Calu3 (cell line): ENCODE measurements around the gene IL17RC. TPM values are rescaled to one million over a fixed set of nuclear protein-coding genes. Genes with fewer than 3 reads are reported as not detected.
"Not testable (repeated sequence)": the region's sequence is repeated elsewhere in the genome, so short reads cannot be mapped to it uniquely, and the experiment has no call there.

Experiments
- BruUV-seq: library from RNA; stranded (reverse); fragments of 400-500 nt; replicated peaks from 2 replicates; lab custom pipeline; 2021; lab: Mats Ljungman, UMichigan
- CTCF ChIA-PET: fragments of 300-600 bp; sonication (Branson Sonifier 250); formaldehyde crosslinking; loops from one replicate; lab custom pipeline; 2022; ENCODE audit warnings: antibody characterized with exemption; lab: Charles Lee
- DNase-seq: peaks from one replicate; pipeline ENCODE4 v3.0.0; 2022
- H3K27ac Mint-ChIP-seq: one replicate; pipeline ENCODE4 v1.8.0; 2022; ENCODE audit warnings: mixed read lengths; ENCODE audit not compliant: unreplicated experiment
- H3K27me3 Mint-ChIP-seq: one replicate; pipeline ENCODE4 v1.8.0; 2022; ENCODE audit warnings: mixed read lengths; ENCODE audit not compliant: unreplicated experiment
- H3K36me3 Mint-ChIP-seq: one replicate; pipeline ENCODE4 v1.8.0; 2022; ENCODE audit warnings: mild to moderate bottlenecking, moderate library complexity, mixed read lengths; ENCODE audit not compliant: insufficient read depth, unreplicated experiment
- H3K4me1 Mint-ChIP-seq: one replicate; pipeline ENCODE4 v1.8.0; 2022; ENCODE audit warnings: mild to moderate bottlenecking, low read depth, mixed read lengths; ENCODE audit not compliant: unreplicated experiment
- H3K4me3 Mint-ChIP-seq: one replicate; pipeline ENCODE4 v1.8.0; 2022; ENCODE audit warnings: mild to moderate bottlenecking, low read depth, moderate library complexity, mixed read lengths; ENCODE audit not compliant: unreplicated experiment
- H3K9me3 Mint-ChIP-seq: one replicate; pipeline ENCODE4 v1.8.0; 2022; ENCODE audit warnings: low read depth, mixed read lengths; ENCODE audit not compliant: unreplicated experiment
- CTCF ChIP-seq: fragments of 200-600 bp; IDR thresholded peaks from one replicate; pipeline ENCODE4 v1.8.0; 2022; ENCODE audit warnings: antibody characterized with exemption; ENCODE audit not compliant: unreplicated experiment
- intact Hi-C: fragments of 100-400 bp; cut with micrococcal nuclease; formaldehyde crosslinking; loops from one replicate; pipeline ENCODE4 v1.10.0; 2022; ENCODE audit not compliant: unreplicated experiment
- total RNA-seq: library from RNA; stranded (reverse); gene quantifications from 2 replicates; pipeline ENCODE4 v1.2.3, GENCODE V29; 2022

Gene IL17RC
- total RNA-seq, 1 experiment from 2014 or later, result 19.1 TPM

- peaks cover 5% of the 10 kb centered on the region for H3K9me3 Mint-ChIP-seq
- H3K27ac Mint-ChIP-seq, result no peak overlapping the region
- BruUV-seq, result no TSS peak
- DNase-seq, result no peak
- H3K4me1 Mint-ChIP-seq, result peaks cover 21% of the 10 kb centered on the region
- H3K27me3 Mint-ChIP-seq, result no peaks in the 10 kb centered on the region
- CTCF ChIA-PET, result no interaction called here
- no peak overlapping the region for H3K4me3 Mint-ChIP-seq
- H3K36me3 Mint-ChIP-seq, result peaks cover 31% of the 10 kb centered on the region
- intact Hi-C loops, result no loop called here
- TF ChIP-seq CTCF, result no peak
These were observed 27.5 kb upstream of the IL17RC start for GRCh38 chr3:9889405-9889804.

GRCh38 chr3:9890249-9891071 lies 26.4 kb upstream of the IL17RC start, which contains the start of gene JAGN1:
JAGN1 (plus strand) TSS chr3:9890610; CDS start chr3:9890723, 113 bp downstream.
- BruUV-seq, result TSS peak; percentile 54
- Mint-ChIP-seq H3K4me3 (peak within 1 kb of the TSS; percentile 97), H3K9me3 (peaks cover 5% of the 10 kb centered on the region), H3K27ac (peak within 1 kb of the TSS; percentile 91), H3K4me1 (peaks cover 25% of the 10 kb centered on the region), H3K27me3 (no peaks in the 10 kb centered on the region), H3K36me3 (peaks cover 41% of the 10 kb centered on the region)
- TF ChIP-seq CTCF, result no peak
- CTCF ChIA-PET, result interaction anchor here (1.6 kb wide), 1 partner anchor 12 kb away, joined by 3 read pairs; no protein-coding TSS in a partner anchor
- peak; percentile 86 for DNase-seq
- intact Hi-C loops, result no loop called here

DNA sequence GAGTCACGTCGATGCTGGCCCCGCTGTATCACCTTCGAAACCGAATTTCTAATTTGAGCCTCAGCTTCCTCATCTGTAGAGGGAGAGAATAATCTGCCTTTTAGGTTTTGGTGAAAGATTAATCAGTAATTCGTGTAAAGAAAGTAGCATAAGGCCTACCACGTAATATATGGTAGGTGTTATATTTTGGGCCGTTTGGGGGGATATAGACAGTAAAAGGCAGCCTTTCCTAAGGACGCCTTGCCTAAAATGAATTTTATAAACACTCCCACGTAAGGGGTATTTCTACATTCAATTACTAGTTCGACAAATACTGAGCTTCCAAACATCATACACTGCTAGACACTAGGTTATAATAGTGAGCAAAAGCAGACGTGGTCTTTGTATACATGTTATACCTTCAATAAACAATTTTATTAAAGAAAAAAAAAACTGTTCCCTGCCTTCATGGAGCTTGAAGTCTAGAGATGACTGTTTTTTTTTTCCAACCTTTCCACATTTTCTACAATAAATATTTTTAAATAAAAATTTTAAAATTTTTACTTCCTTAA lies 25.8 kb upstream of the IL17RC start:
- Mint-ChIP-seq H3K36me3 (peaks cover 41% of the 10 kb centered on the region), H3K27me3 (no peaks in the 10 kb centered on the region), H3K4me1 (peaks cover 30% of the 10 kb centered on the region), H3K9me3 (peaks cover 5% of the 10 kb centered on the region), H3K27ac (peak overlapping the region; percentile 91), H3K4me3 (peak overlapping the region; percentile 97)
- no peak for DNase-seq
- no peak for TF ChIP-seq CTCF
- CTCF ChIA-PET, result interaction anchor here (1.6 kb wide), 1 partner anchor 12 kb away, joined by 3 read pairs; no protein-coding TSS in a partner anchor
- BruUV-seq, result no TSS peak
- intact Hi-C loops, result no loop called here

- Mint-ChIP-seq H3K9me3 (peaks cover 5% of the 10 kb centered on the region), H3K27me3 (no peaks in the 10 kb centered on the region), H3K36me3 (peaks cover 45% of the 10 kb centered on the region), H3K4me3 (no peak overlapping the region), H3K27ac (no peak overlapping the region), H3K4me1 (peaks cover 54% of the 10 kb centered on the region)
- BruUV-seq, result no TSS peak
- CTCF ChIA-PET, result interaction anchor here (0.7 to 1.5 kb wide), 3 partner anchors 9 to 52 kb away, joined by 3 to 4 read pairs (median 3); partner anchors contain the start of gene IL17RE
- DNase-seq, result no peak
- TF ChIP-seq CTCF, result no peak
- intact Hi-C loops, result no loop called here
These were observed 23.2 kb upstream of the IL17RC start for GRCh38 chr3:9893739-9894138.

GRCh38 chr3:9895715-9896114 lies 21.2 kb upstream of the IL17RC start:
- Mint-ChIP-seq H3K36me3 (peaks cover 39% of the 10 kb centered on the region), H3K4me1 (peaks cover 66% of the 10 kb centered on the region), H3K27ac (peak overlapping the region; percentile 66)
- H3K4me3 Mint-ChIP-seq, DNase-seq, BruUV-seq, H3K9me3 Mint-ChIP-seq, CTCF ChIA-PET, H3K27me3 Mint-ChIP-seq: not testable (repeated sequence)
- intact Hi-C loops, result loop anchor here (5.0 kb wide), 2 partner anchors 33 to 48 kb away; no protein-coding TSS in a partner anchor

DNA sequence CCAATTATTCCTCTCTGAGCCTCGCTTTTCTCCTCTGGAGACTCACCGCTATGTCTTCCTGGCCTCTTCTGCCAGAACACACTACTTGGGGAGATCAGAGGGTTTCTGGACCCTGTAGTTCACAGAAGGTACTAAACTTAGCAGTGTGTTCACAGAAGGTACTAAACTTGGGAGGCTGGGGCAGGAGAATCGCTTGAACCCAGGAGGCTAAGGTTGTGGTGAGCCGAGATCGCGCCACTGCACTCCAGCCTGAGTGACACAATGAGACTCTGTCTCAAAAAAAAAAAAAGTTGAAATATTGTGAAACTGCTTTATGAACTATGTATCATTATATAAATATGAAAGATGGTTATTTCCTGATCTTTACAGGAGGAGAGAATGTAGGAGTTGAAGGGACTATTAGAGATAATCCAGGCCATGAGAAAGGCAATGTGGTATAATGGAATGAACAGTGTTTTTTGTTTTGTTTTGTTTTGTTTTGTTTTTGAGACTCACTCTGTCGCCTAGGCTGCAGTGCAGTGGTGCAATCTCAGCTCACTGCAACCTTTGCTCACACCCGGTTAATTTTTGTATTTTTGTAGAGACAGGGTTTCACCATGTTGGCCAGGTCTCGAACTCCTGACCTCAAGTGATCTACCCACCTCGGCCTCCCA lies 20.0 kb upstream of the IL17RC start:
- peaks cover 65% of the 10 kb centered on the region for H3K4me1 Mint-ChIP-seq

More for the DNA sequence above, 20.0 kb upstream of the IL17RC start:
- H3K9me3 Mint-ChIP-seq, BruUV-seq, H3K27me3 Mint-ChIP-seq: not testable (repeated sequence)
- Mint-ChIP-seq H3K4me3 (peak overlapping the region; percentile 52), H3K36me3 (peaks cover 29% of the 10 kb centered on the region), H3K27ac (peak overlapping the region; percentile 66)
- intact Hi-C loops, result loop anchor here (5.0 kb wide), 2 partner anchors 35 to 50 kb away; no protein-coding TSS in a partner anchor
- CTCF ChIA-PET, result interaction anchor here (0.6 to 1.2 kb wide), 6 partner anchors 13 to 114 kb away, joined by 3 to 4 read pairs (median 3); partner anchors contain the start of gene IL17RC
- DNase-seq, result peak; percentile 23
